GM19099 (cell line): ENCODE results near the gene ZFPM1.

Experiments used
- POLR2A ChIP-seq: IDR thresholded peaks from 3 replicates; pipeline ENCODE4 v1.6.1; 2011; ENCODE audit warnings: low read depth; ENCODE audit not compliant: insufficient read length; ENCODE audit errors: extremely low read depth

Gene ZFPM1

DNA sequence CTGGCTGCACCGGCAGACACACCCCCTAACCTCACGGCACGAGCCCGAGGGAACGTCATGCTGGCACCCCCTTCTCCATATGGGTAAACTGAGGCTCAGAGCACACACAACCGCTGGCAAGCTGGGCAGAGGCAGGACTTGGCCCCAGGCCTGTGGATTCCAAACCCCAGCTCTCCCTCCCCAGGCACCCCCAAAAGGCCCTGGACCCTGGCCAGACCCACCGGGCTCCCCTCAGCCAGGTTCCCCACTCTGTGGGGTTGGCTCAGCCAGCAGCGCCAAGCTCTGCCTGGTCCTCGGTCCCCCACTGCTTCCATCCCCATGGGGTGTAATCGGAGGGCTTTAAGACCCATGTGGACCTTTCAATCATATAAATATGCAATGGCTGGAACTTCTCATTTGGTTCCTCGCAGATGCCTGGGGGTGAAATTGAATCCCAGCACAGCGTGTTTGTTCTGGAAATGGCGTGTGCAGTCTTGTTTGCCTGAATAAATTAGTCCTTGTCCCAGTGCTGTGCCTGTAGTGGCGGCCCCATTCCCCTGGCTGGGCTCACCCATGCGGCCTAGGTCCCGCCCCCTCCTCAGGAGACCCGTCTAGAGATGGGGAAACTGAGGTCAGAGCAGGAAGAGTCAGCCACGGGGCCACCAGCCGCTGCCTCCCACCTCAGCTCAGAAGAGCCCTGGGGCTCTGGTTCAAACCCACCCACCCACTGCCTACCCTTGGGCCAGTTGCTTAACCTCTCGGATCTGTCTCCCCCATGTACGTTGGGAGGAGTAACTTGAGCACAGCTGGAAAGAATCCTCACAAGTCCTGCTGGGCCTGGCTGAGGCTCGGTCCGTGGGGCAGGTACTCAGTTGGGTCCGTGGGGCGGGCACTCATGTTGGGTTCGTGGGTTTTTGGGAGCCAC, 57.3 kb downstream of the ZFPM1 start:
- no peak for TF ChIP-seq POLR2A

DNA sequence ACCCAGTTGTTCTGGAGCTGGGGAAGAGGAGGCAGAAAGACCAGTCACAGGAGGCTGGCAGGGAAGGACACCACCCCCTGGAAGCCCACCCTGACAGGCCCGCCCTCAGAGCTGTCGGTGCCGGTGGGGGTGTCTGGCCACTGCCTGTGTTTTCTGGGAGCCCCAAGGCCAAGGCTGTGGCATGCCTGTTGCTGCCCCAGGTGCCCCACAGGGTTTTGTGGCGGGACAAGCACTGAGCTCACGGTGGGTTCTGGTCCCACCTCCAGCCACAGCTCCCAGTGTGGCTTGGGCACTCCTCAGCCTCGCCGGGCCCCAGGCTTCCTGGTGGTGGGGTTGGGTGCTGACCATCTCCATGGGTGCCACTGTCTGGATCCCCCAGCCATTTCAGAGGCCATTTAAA, 58.0 kb downstream of the ZFPM1 start:
- no peak for TF ChIP-seq POLR2A

DNA sequence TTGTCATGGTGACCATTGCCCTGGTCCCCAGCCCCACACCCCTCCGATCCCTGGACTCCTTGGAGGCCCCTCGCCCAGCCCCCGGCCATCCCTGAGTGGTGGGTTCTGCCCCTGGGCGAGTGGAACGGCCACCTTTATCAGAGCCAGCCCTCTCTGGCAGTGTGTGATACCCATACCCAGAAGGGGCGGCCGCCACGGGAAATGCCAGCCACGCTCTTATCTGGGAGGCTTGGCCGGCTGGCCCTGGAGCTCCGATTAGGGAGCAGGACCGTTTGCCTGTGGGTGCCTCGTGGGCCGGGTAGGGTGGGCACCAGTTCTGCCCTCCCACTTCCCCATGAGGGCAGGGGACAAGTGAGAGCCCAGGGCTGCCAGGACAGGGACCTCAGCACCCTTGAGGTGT, 58.8 kb downstream of the ZFPM1 start:
- TF ChIP-seq POLR2A, result no peak

DNA sequence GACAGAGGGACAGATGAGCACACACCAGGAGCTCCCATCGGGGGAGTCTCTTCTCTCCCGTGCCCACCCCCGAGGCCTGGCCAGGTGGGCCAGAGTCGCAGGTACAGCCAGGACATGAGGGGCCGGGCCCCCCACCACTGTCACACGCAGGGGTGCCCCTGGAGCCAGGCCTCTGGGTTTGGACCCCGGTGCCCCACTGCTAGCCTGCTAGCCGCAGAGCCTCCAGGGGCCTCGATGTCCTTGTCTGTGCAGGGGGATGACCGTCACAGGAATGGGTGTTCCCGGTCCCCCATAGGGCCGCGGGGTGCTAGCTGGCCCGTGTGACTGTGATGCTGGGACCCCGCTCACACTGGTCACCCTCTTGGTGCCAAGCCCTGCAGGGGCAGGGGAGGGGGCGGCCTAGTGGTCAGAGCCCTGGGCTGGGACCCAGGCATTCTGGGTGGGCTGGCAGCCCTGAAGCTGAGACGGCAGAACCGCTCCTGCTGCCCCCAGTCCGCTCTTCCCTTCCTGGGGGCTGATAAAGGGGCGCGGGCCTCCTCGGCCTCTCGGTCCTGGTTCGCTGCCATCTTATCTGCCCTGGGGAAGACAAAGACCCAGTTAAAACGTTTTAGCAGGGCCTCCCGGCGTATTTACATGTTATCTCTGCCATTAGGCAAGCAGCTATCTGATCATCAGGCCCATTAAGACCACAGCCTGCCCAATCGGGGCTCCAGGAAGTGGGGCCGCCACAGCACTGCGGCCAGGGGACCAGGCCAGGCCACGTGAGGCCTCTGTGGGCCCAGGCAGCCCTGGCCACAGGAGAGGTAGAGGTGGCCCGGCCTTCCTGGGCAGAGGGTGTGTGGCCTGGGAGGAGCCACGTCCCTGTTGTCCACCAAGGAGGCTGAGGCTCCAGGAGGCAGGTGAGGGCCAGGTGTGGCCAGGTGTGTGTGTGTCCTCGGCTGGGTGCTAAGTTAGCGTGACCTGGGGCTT, 59.9 kb downstream of the ZFPM1 start:
- no peak for TF ChIP-seq POLR2A

DNA sequence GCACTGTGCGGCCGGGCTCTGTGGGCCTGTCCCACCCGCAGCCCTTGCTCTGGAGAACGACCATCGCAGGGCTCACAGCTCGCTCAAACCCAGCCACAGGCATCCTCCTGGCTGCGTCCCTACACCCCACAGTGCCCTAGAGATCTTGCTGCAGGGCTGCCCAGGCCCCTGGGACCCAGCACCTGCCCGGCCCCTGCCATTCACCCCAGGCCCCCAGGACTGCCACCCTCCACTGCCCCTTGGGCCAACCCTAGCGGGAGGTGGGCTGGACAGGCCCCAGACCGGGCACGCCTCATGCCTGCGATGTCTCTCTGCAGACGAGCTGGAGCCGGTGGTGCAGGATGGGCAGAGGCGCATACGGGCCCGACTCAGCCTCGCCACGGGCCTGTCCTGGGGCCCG, 61.0 kb downstream of the ZFPM1 start:
- no peak for TF ChIP-seq POLR2A

DNA sequence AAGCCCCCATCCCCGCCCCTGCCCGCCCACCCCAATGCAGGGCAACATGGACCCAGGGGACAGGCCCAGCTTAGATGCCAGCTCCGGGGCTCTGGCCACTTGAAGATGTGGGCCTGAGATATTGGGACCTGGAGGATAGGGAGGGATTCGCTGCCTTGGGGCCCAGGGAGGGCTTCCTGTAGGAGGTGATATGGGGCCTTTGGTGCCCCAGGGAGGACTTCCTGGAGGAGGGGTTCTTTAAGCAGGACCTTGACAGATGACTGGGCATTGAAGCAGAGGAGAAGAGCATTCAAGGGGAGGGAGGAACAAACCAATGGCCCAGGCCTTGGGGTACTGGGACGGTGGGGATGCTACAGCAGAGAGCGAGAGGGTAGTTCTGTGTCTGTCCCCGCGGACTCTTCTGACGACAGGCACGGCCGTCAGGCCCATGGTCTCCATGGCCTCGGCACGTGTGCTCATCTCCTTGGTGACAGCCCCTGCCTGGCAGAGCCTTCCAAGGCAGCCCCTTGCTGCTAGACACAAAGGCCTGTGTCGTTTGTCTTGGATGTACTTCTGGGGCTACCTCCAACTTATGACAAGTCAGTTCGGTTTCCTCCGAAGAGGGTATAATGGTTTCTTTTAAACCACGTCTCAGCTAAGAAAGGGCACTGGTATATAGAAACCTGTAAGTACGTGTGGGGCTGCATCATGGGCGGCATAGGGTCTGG, 61.6 kb downstream of the ZFPM1 start:
- TF ChIP-seq POLR2A, result no peak

DNA sequence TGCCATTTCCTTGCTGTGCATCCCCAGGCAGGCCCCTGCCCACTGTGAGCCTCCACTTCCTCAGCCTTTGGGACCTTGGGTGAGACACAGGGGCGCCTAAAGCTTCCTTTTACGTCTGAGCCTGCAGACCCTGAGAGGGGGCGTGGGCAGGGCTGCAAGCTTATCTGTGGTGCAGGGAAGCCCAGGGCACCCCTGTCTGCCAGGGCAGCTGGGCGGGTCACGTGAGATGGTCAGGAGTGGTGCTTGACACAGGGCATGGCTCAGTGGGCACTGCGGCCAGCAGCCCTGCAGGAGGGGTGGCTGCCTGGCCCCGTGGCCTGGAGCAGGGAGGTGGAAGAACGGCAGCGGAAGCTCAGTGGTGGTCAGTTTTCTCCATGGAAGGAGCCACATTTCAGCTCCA, 62.3 kb downstream of the ZFPM1 start:
- no peak for TF ChIP-seq POLR2A

DNA sequence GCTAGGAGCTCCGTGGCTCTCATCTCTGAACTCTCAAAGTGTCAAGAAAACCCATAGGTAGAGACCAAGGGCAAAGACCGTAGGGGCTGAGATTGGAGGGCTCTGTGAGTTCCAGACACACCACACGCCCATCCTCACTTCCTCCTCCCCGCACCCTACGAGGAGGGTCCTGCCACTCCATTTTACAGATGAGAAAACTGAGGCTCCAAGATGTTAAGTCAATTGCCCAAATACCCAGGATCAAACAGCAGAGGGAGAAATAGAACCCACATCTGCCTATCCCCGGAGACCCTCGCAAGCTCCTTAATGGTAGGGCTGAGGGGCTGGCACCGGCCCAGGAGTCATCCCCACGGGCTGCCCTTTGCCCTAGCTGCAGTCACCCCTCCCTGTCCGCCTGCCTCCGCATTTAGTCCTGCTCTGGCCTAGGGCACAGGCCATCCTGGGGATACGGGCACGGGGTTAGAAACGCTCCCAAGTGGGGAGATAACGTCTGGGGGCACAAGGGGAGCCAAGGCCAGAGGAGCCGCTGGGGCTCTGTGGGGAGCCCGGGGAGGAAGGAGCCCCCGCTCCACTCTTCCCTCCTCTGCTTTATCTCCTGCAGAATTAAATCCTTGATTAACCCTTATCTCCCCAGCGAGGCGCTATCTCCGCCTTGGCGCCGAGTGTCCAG, 63.0 kb downstream of the ZFPM1 start:
- TF ChIP-seq POLR2A, result no peak

DNA sequence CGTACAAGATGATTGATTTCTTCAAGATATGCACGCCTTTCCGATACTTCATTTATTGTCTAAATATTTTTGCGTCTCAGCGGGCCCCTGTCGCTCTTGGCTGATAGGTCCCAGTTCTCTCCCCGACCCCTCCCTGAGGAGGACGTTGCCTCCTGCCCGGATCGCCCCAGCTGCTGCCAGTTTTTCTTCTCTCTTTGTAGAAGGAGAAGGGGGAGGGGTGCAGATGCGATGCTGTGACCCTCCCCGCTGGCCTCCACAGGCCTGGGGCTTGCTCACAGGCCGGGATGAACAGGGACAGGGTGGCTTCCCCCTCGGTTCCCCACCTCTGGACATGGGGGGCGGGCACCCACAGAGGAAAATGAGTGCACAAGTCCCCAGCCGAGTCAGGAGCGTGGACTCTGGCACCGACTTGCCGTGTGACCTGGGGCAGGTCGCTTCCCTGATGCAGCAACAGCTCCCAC, 63.6 kb downstream of the ZFPM1 start:
- TF ChIP-seq POLR2A, result no peak

DNA sequence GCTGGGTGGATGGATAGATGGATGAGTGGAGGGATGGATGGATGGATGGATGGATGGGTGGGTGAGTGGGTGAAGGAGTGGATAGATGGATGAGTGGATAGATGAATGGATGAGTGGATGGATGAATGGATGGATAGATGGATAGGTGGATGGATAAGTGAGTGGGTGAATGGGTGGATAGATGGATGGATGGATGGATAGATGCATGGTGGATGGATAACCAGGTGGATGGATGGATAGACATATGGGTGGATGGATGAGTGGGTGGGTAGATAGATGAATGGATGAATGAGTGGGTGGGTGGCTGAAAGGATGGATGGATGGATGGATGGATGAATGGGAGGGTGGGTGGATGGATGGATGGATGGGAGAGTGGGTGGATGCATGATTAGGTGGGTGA, 66.2 kb downstream of the ZFPM1 start:
- no peak for TF ChIP-seq POLR2A

DNA sequence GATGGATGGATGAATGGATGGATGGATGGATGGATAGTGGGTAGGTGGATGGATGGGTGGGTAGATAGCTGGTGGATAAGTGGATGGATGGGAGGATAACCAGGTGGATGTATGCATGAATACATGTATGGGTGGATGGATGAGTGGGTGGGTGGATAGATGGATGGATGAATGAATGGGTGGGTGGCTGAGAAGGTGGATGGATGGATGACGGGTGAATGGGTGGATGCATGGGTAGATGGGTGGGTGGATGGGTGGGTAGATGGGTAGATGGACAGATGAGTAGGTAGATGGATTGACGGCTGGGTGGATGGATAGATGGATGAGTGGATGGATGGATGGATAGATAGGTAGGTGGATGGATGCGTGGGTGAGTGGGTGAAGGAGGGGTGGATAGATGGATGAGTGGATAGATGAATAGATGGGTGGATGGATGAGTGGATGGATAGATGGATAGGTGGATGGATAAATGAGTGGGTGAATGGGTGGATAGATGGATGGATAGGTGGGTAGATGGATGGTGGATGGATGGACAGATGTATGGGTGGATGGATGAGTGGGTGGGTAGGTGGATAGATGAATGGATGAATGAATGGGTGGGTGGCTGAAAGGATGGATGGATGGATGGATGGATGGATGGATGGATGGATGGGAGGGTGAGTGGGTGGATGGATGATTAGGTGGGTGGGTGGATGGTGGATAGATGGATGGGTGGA, 67.0 kb downstream of the ZFPM1 start:
- TF ChIP-seq POLR2A, result no peak

DNA sequence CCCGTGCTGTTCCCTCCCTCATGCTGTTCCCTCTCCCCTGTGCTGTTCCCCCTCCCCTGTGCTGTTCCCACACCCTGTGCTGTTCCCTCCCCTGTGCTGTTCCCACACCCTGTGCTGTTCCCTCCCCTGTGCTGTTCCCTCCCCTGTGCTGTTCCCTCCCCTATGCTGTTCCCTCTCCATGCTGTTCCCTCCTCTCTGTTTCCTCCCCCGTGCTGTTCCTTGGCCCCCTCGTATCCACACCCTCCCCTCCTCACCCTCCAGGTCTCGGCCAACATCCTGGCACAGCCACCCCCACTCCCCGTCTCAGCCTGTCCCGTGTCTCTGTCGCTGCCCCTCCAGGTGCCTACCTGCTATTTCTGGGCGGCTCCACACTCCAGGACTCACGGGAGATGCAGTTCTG, 68.6 kb downstream of the ZFPM1 start:
- no peak for TF ChIP-seq POLR2A

DNA sequence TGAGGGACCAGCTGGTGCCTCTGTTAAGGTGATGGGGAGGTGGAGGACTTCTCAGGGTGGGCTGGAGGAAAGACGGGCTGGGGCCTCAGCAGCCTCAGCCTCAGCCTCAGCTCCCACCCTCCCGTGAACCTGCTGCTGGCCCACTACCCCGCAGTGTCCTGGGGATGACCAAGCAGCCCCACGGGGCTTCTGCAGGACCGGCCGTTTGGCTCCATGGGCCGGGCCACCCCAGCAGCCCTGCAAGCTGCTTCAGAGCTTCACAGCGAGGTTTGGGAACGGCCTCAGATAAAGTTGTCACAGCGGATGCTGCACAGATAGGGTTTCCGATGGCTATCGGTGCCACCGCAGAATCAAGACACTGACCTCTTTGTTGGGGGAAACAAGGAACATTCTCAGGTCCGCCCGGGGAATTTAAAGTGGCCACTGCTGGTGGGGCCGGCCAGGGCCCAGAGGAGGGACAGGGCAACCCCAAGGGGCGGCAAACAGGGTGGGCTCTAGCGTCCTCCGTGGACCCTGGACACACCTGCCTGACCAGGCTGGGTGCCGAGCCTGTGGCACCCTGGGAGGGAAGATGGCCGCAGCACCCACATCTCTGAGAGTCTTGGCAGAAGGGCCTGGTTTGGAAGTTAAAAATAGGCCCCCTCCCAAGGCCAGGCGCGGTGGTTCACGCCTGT, 69.3 kb downstream of the ZFPM1 start:
- TF ChIP-seq POLR2A, result no peak
